Duodenal mucosa (tissue), 2 donors: ENCODE data around the gene ARL6IP1.

Experiments
- H3K27ac ChIP-seq: one replicate; pipeline ENCODE4 v1.7.0; 2013; ENCODE audit warnings: low read depth, low read length
- H3K27me3 ChIP-seq, 2 donors: one replicate each; pipeline ENCODE4 v1.7.0; 2013; ENCODE audit warnings: low read length in 2 of 2, control low read depth in 1 of 2; ENCODE audit not compliant: insufficient read depth in 2 of 2, control insufficient read depth in 1 of 2
- H3K36me3 ChIP-seq, 2 donors: one replicate each; pipeline ENCODE4 v1.7.0; 2013; ENCODE audit warnings: low read length in 2 of 2, control low read depth in 1 of 2; ENCODE audit not compliant: insufficient read depth in 2 of 2, control insufficient read depth in 1 of 2
- H3K4me1 ChIP-seq, 2 donors: one replicate each; pipeline ENCODE4 v1.7.0; 2013; ENCODE audit warnings: low read length in 2 of 2, control low read depth in 1 of 2; ENCODE audit not compliant: insufficient read depth in 2 of 2, control insufficient read depth in 1 of 2
- H3K4me3 ChIP-seq, 2 donors: one replicate each; pipeline ENCODE4 v1.7.0; 2013; ENCODE audit warnings: low read length in 2 of 2, low read depth in 1 of 2
- H3K9ac ChIP-seq, 2 donors: one replicate each; pipeline ENCODE4 v1.7.0; 2013; ENCODE audit warnings: low read length in 2 of 2, low read depth in 1 of 2
- H3K9me3 ChIP-seq, 2 donors: one replicate each; pipeline ENCODE4 v1.7.0; 2013; ENCODE audit warnings: low read length in 2 of 2, control low read depth in 1 of 2; ENCODE audit not compliant: control insufficient read depth in 1 of 2

The ARL6IP1 gene

DNA sequence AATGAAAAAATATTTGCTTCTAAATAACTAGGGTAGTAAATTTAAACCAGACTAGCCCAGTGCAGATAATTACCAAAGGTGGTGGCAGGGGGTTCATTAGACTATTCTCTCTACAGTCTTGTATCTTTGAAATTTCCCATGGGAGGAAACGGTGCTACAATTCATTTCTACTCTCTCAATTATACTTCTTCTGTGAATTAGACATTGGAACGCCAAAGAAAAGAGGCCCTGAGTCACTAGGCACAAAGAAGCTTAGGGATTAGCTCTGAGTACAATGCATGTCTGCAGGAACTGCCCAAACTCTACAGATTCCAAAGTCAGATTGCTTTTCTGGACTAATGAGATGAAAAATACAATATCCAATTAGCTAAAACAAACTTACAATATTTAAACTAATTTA lies 30.7 kb upstream of the ARL6IP1 start:
- H3K9me3 ChIP-seq: no peaks in the 10 kb centered on the region
- no peak overlapping the region for H3K27ac ChIP-seq
- peaks cover 61 to 88% of the 10 kb centered on the region in 2 donors for H3K36me3 ChIP-seq
- H3K4me1 ChIP-seq: no peaks in the 10 kb centered on the region
- no peaks in the 10 kb centered on the region for H3K27me3 ChIP-seq
- no peak overlapping the region for H3K9ac ChIP-seq
- H3K4me3 ChIP-seq: no peak overlapping the region

GRCh38 chr16:18829251-18829650 lies 27.9 kb upstream of the ARL6IP1 start:
- Histone ChIP-seq H3K27ac (no peak overlapping the region), H3K4me1 (no peaks in the 10 kb centered on the region), H3K9ac (no peak overlapping the region), H3K36me3 (peaks cover 36 to 63% of the 10 kb centered on the region in 2 donors), H3K4me3 (no peak overlapping the region), H3K27me3 (no peaks in the 10 kb centered on the region), H3K9me3 (no peaks in the 10 kb centered on the region)

DNA sequence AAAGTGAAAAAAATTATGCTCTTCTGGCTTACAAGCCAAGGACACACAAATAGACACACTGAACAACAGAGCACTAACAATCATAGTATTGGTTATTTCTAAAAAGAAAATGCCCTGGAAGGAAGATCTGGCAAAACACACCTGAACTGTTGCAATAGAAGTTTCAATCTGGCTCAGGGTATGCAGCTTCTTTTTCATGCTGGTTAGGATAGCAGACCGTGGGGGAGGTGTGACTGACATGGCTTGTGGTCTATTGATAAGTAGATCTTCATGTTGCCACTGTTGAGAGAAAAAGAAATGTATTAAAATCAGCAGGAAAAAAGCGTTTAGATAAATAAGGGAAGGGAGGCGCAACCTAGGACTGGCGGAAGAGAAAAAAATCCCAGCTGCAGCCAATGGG lies 26.5 kb upstream of the ARL6IP1 start:
- no peak overlapping the region for H3K9ac ChIP-seq
- H3K27ac ChIP-seq: no peak overlapping the region
- H3K27me3 ChIP-seq: no peaks in the 10 kb centered on the region
- H3K4me1 ChIP-seq: no peaks in the 10 kb centered on the region
- H3K36me3 ChIP-seq: peaks cover 31 to 49% of the 10 kb centered on the region in 2 donors
- H3K9me3 ChIP-seq: no peaks in the 10 kb centered on the region
- H3K4me3 ChIP-seq: no peak overlapping the region

DNA sequence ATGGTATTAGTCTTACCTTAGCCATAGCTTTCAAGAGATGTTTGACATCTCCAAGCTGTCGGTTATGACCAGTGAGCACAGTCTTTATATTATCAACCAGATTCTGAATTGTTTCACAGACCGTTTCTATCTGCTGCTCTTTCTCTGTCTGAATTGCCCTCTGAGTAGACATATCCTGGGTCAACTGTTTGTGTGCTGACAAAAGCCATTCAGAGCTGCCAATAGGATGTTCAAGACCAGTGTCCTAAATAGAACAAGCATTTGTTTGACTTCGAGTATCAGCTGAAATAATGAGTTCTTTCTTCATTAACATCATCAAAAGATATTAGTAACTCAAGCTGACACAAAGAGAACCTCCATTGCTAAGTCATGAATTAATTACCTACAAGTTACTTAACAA lies 14.9 kb upstream of the ARL6IP1 start:
- H3K4me1 ChIP-seq: no peaks in the 10 kb centered on the region
- no peak overlapping the region for H3K4me3 ChIP-seq
- no peaks in the 10 kb centered on the region for H3K27me3 ChIP-seq
- H3K9me3 ChIP-seq: no peaks in the 10 kb centered on the region
- peaks cover 36 to 57% of the 10 kb centered on the region in 2 donors for H3K36me3 ChIP-seq
- H3K9ac ChIP-seq: no peak overlapping the region
- no peak overlapping the region for H3K27ac ChIP-seq

- Histone ChIP-seq H3K27me3 (no peaks in the 10 kb centered on the region), H3K4me3 (no peak overlapping the region), H3K9ac (no peak overlapping the region), H3K36me3 (peaks cover 45 to 70% of the 10 kb centered on the region in 2 donors), H3K4me1 (no peaks in the 10 kb centered on the region), H3K9me3 (no peaks in the 10 kb centered on the region), H3K27ac (no peak overlapping the region)
Observed at GRCh38 chr16:18811925-18812324, 10.6 kb upstream of the ARL6IP1 start.

DNA sequence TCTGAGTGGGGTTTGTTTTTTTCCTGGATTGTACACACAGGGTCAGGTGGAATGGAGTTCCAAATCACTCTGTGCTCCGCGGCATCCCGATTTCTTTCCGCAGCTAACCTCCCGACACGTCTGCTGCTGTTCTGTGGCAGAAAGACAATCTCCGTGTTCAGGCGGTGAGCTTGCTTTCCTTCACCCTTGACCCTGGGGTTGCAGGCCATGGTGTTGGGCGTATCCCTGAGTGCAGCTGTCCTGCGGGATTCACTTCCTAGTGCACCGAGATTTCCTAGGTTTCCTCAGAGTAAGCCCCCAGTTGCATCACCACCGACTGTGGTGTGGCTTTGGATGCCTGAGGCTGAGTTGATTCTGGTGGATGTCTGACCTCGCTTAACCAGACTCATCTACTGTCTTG lies 7.8 kb upstream of the ARL6IP1 start:
- Histone ChIP-seq H3K27me3 (no peaks in the 10 kb centered on the region), H3K4me3 (no peak overlapping the region), H3K4me1 (no peaks in the 10 kb centered on the region), H3K27ac (no peak overlapping the region), H3K9me3 (no peaks in the 10 kb centered on the region), H3K36me3 (peaks cover 47 to 50% of the 10 kb centered on the region in 2 donors), H3K9ac (no peak overlapping the region)

DNA sequence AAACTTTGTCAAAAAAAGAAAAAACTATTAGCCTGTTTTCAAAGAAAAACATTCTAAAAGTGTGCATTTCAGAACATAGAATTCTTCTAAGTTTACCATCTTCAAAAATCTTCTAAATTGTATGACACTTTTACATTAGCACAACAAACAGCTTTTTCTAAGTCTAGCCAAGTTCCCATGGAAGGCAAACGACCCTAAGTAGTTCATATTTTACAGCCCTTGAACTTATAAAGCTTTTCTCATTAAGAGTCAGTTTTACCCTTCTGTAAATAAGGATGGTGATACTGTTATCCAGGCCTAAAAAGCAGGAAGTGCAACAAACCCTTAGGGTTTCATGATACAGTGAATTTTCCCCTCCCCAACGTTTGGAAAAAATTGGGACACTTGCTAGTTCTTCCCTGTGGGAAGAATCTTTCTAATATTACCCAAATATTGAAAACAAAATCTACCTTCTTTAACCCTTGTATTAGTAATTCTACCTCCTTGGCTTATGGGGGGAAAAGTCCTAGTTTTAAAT lies 4.0 kb upstream of the ARL6IP1 start:
- no peaks in the 10 kb centered on the region for H3K27me3 ChIP-seq
- peaks cover 30 to 31% of the 10 kb centered on the region in 2 donors for H3K36me3 ChIP-seq
- no peaks in the 10 kb centered on the region for H3K9me3 ChIP-seq
- H3K4me3 ChIP-seq: no peak overlapping the region
- H3K9ac ChIP-seq: no peak overlapping the region
- no peak overlapping the region for H3K27ac ChIP-seq
- peaks cover under 1 to 1% of the 10 kb centered on the region in 2 donors for H3K4me1 ChIP-seq

GRCh38 chr16:18804540-18804939 lies 3.2 kb upstream of the ARL6IP1 start:
- Histone ChIP-seq H3K4me3 (no peak overlapping the region), H3K9ac (no peak overlapping the region), H3K9me3 (no peaks in the 10 kb centered on the region), H3K36me3 (peaks cover 23 to 25% of the 10 kb centered on the region in 2 donors), H3K27me3 (no peaks in the 10 kb centered on the region), H3K4me1 (peaks cover 8 to 9% of the 10 kb centered on the region in 2 donors), H3K27ac (no peak overlapping the region)

GRCh38 chr16:18803569-18804462 lies 2.5 kb upstream of the ARL6IP1 start:
- Histone ChIP-seq H3K36me3 (peaks cover 16 to 18% of the 10 kb centered on the region in 2 donors), H3K9ac (no peak overlapping the region)

GRCh38 chr16:18802767-18803343 lies 1.5 kb upstream of the ARL6IP1 start:
- H3K36me3 ChIP-seq: peaks cover 7 to 11% of the 10 kb centered on the region in 2 donors
- no peak overlapping the region for H3K9ac ChIP-seq
- peaks cover 16 to 20% of the 10 kb centered on the region in 2 donors for H3K4me1 ChIP-seq
- no peak overlapping the region for H3K27ac ChIP-seq
- no peak overlapping the region for H3K4me3 ChIP-seq
- no peaks in the 10 kb centered on the region for H3K27me3 ChIP-seq
- H3K9me3 ChIP-seq: no peaks in the 10 kb centered on the region

More at GRCh38 chr16:18803569-18804462, 2.5 kb upstream of the ARL6IP1 start:
- Histone ChIP-seq H3K27me3 (no peaks in the 10 kb centered on the region), H3K27ac (no peak overlapping the region), H3K4me3 (no peak overlapping the region), H3K4me1 (peaks cover 10 to 16% of the 10 kb centered on the region in 2 donors), H3K9me3 (no peaks in the 10 kb centered on the region)
